ENCODE data around the gene SLC7A14.

GRCh38 chr3:170483485-170484262, 102.2 kb downstream of the SLC7A14 start:
- TF ChIP-seq CTCF (conservative IDR thresholded peaks at IDR 0.05; ENCODE audit: low read depth, low read length), result peak; percentile 22; the same call in 1 of the 2 replicates
- TF ChIP-seq EZH2 (IDR thresholded peaks at IDR 0.05; ENCODE audit: borderline replicate concordance, low read depth, low read length, poor library complexity, severe bottlenecking), result no peak

All from A673 (cell line).